Suprapubic skin (tissue), 4 donors: ENCODE results near the gene FKBP5. TPM values are rescaled to one million over a fixed set of nuclear protein-coding genes. Genes with fewer than 3 reads are reported as not detected.

Experiments used
- DNase-seq, 2 donors: peaks; one replicate each; pipeline ENCODE4 v3.0.0-alpha.2; 2019; ENCODE audit warnings: low spot score in 2 of 2
- H3K27ac ChIP-seq: fragments of 200-600 bp; sonication (generic); one replicate; pipeline ENCODE4 v1.5.1; 2019
- H3K27me3 ChIP-seq: fragments of 200-600 bp; sonication (generic); one replicate; pipeline ENCODE4 v1.5.1; 2019
- H3K36me3 ChIP-seq: fragments of 200-600 bp; sonication (generic); one replicate; pipeline ENCODE4 v1.5.1; 2019
- H3K4me1 ChIP-seq: fragments of 200-600 bp; sonication (generic); one replicate; pipeline ENCODE4 v1.5.1; 2019
- H3K4me3 ChIP-seq: fragments of 200-600 bp; sonication (generic); one replicate; pipeline ENCODE4 v1.5.1; 2019; ENCODE audit warnings: mild to moderate bottlenecking
- H3K9me3 ChIP-seq: fragments of 200-600 bp; sonication (generic); one replicate; pipeline ENCODE4 v1.5.1; 2019
- CTCF ChIP-seq, 2 donors: fragments of 200-600 bp in 1 of 2; fragments of 450-650 bp in 1 of 2; sonication (generic) in 1 of 2; IDR thresholded peaks; one replicate each; pipeline ENCODE4 v1.5.1; 2016 to 2019; ENCODE audit warnings: antibody characterized with exemption in 2 of 2, mild to moderate bottlenecking in 1 of 2, moderate library complexity in 1 of 2
- EP300 ChIP-seq: sonication (generic); formaldehyde crosslinking; IDR thresholded peaks from one replicate; pipeline ENCODE4 v1.6.1; 2017; ENCODE audit warnings: antibody characterized with exemption
- POLR2A ChIP-seq, 2 donors: fragments of 450-650 bp; IDR thresholded peaks; one replicate each; pipeline ENCODE4 v1.6.1; 2017; ENCODE audit warnings: antibody characterized with exemption in 2 of 2, mild to moderate bottlenecking in 2 of 2, moderate library complexity in 2 of 2
- POLR2AphosphoS5 ChIP-seq, 3 donors: sonication (generic); formaldehyde crosslinking; IDR thresholded peaks; one replicate each; pipeline ENCODE4 v1.6.1; 2017; ENCODE audit warnings: antibody characterized with exemption in 3 of 3
- WGBS: methylation state at CpG from one replicate; pipeline ENCODE4 v1.1.5; 2018; 5-methylcytosine and 5-hydroxymethylcytosine counted together
- total RNA-seq, 4 donors: library from RNA; depleted of rRNA; stranded (reverse); fragments of >200 nt; gene quantifications; one replicate each; pipeline ENCODE4 v1.1.0, GENCODE V29; 2016

Gene FKBP5
- total RNA-seq, 4 donors from 2014 or later, result 198 to 321 (median 244) TPM

GRCh38 chr6:35642471-35643161 is 46.1 kb downstream of the FKBP5 start:
- H3K27me3 ChIP-seq, result no peaks in the 10 kb centered on the region
- H3K36me3 ChIP-seq, result peaks cover 92% of the 10 kb centered on the region
- no peaks in the 10 kb centered on the region for H3K9me3 ChIP-seq
- TF ChIP-seq POLR2A (IDR thresholded peaks at IDR 0.05), result no peak
- no peak for TF ChIP-seq POLR2AphosphoS5 (IDR thresholded peaks at IDR 0.05)
- whole genome bisulfite sequencing, result 96% methylated on average over 1 of the region's 1 CpG
- H3K27ac ChIP-seq, result no peak overlapping the region
- no peak overlapping the region for H3K4me3 ChIP-seq
- DNase-seq, result no peak
- H3K4me1 ChIP-seq, result peaks cover 12% of the 10 kb centered on the region

GRCh38 chr6:35640017-35640664 is 48.6 kb downstream of the FKBP5 start:
- Histone ChIP-seq H3K27ac (no peak overlapping the region), H3K36me3 (peaks cover 96% of the 10 kb centered on the region), H3K4me1 (peaks cover 6% of the 10 kb centered on the region), H3K9me3 (no peaks in the 10 kb centered on the region), H3K27me3 (no peaks in the 10 kb centered on the region), H3K4me3 (no peak overlapping the region)
- WGBS, result 75% methylated on average over 6 of the region's 6 CpGs
- DNase-seq, result no peak
- no peak for TF ChIP-seq EP300

GRCh38 chr6:35638679-35639078 is 50.0 kb downstream of the FKBP5 start:
- Histone ChIP-seq H3K27me3 (no peaks in the 10 kb centered on the region), H3K4me3 (no peak overlapping the region), H3K36me3 (peaks cover 98% of the 10 kb centered on the region), H3K9me3 (no peaks in the 10 kb centered on the region), H3K4me1 (peaks cover 15% of the 10 kb centered on the region), H3K27ac (no peak overlapping the region)
- 93% methylated on average over 3 of the region's 3 CpGs for WGBS
- TF ChIP-seq CTCF (IDR thresholded peaks at IDR 0.05) (no peak), EP300 (no peak), POLR2AphosphoS5 (IDR thresholded peaks at IDR 0.05) (no peak), POLR2A (IDR thresholded peaks at IDR 0.05) (no peak)
- no peak for DNase-seq

- WGBS, result 98% methylated on average over 1 of the region's 1 CpG
- Histone ChIP-seq H3K4me1 (peaks cover 15% of the 10 kb centered on the region), H3K27ac (no peak overlapping the region), H3K27me3 (no peaks in the 10 kb centered on the region), H3K4me3 (no peak overlapping the region), H3K9me3 (no peaks in the 10 kb centered on the region), H3K36me3 (peaks cover 97% of the 10 kb centered on the region)
- DNase-seq, result no peak
- TF ChIP-seq POLR2A (IDR thresholded peaks at IDR 0.05), result no peak
- no peak for TF ChIP-seq POLR2AphosphoS5 (IDR thresholded peaks at IDR 0.05)
- no peak for TF ChIP-seq CTCF (IDR thresholded peaks at IDR 0.05)
- no peak for TF ChIP-seq EP300
These were observed 50.8 kb downstream of the FKBP5 start for GRCh38 chr6:35637911-35638310.

- no peak overlapping the region for H3K27ac ChIP-seq
These were observed 52.8 kb downstream of the FKBP5 start for GRCh38 chr6:35635601-35636597.

GRCh38 chr6:35634316-35634715 is 54.4 kb downstream of the FKBP5 start:
- 21% methylated on average over 2 of the region's 2 CpGs for whole genome bisulfite sequencing
- TF ChIP-seq POLR2AphosphoS5 (IDR thresholded peaks at IDR 0.05), result no peak
- no peak for TF ChIP-seq CTCF (IDR thresholded peaks at IDR 0.05)
- no peak for TF ChIP-seq POLR2A (IDR thresholded peaks at IDR 0.05)
- no peak for TF ChIP-seq EP300
- H3K36me3 ChIP-seq, result peaks cover 98% of the 10 kb centered on the region
- H3K27ac ChIP-seq, result no peak overlapping the region
- no peak overlapping the region for H3K4me3 ChIP-seq
- H3K4me1 ChIP-seq, result peaks cover 15% of the 10 kb centered on the region
- no peaks in the 10 kb centered on the region for H3K27me3 ChIP-seq
- no peak for DNase-seq
- H3K9me3 ChIP-seq, result no peaks in the 10 kb centered on the region

More at GRCh38 chr6:35635601-35636597, 52.8 kb downstream of the FKBP5 start:
- Histone ChIP-seq H3K36me3 (peaks cover 98% of the 10 kb centered on the region), H3K27me3 (no peaks in the 10 kb centered on the region), H3K9me3 (no peaks in the 10 kb centered on the region), H3K4me1 (peaks cover 15% of the 10 kb centered on the region), H3K4me3 (no peak overlapping the region)
- TF ChIP-seq POLR2AphosphoS5 (IDR thresholded peaks at IDR 0.05) (no peak), POLR2A (IDR thresholded peaks at IDR 0.05) (no peak), EP300 (no peak)
- WGBS, result 87% methylated on average over 4 of the region's 4 CpGs
- no peak for DNase-seq
